DOHH2 (cell line): ENCODE data around the gene HMGCS2.

Source experiments
- H3F3A ChIP-seq: fragments of 200-600 bp; sonication (generic), shearing (Covaris generic); 2 replicates; pipeline ENCODE4 v1.6.0; 2016; ENCODE audit warnings: antibody characterized with exemption, mild to moderate bottlenecking; ENCODE audit not compliant: control insufficient read depth, insufficient read depth
- H3K27ac ChIP-seq: fragments of 200-600 bp; sonication (generic); 2 replicates; pipeline ENCODE4 v1.5.1; 2014; ENCODE audit warnings: low read depth, mild to moderate bottlenecking, low read length, moderate library complexity
- H3K27me3 ChIP-seq: fragments of 200-600 bp; sonication (generic); 2 replicates; pipeline ENCODE4 v1.6.1; 2014; ENCODE audit warnings: mild to moderate bottlenecking, low read length, mixed read lengths; ENCODE audit not compliant: control insufficient read depth
- H3K36me3 ChIP-seq: fragments of 200-600 bp; sonication (generic); 2 replicates; pipeline ENCODE4 v1.6.1; 2014; ENCODE audit warnings: mild to moderate bottlenecking, low read length, moderate library complexity, mixed read lengths; ENCODE audit not compliant: control insufficient read depth
- H3K4me1 ChIP-seq: fragments of 200-600 bp; sonication (generic); 2 replicates; pipeline ENCODE4 v1.6.1; 2014; ENCODE audit warnings: mild to moderate bottlenecking, low read length, mixed read lengths; ENCODE audit not compliant: control insufficient read depth
- H3K4me2 ChIP-seq: fragments of 200-600 bp; sonication (generic); 2 replicates; pipeline ENCODE4 v1.6.0; 2014; ENCODE audit warnings: mild to moderate bottlenecking, low read length, moderate library complexity
- H3K4me3 ChIP-seq: fragments of 200-600 bp; sonication (generic); 2 replicates; pipeline ENCODE4 v1.5.1; 2014; ENCODE audit warnings: mild to moderate bottlenecking, low read length, mixed read lengths
- H3K79me2 ChIP-seq: fragments of 200-600 bp; sonication (generic); 2 replicates; pipeline ENCODE4 v1.6.1; 2014; ENCODE audit warnings: mild to moderate bottlenecking, low read length, mixed read lengths; ENCODE audit not compliant: control insufficient read depth
- H3K9me2 ChIP-seq: fragments of 200-600 bp; sonication (generic); replicated peaks from 2 replicates; pipeline ENCODE4 v1.6.1; 2014; ENCODE audit warnings: mild to moderate bottlenecking, low read length, mixed read lengths; ENCODE audit not compliant: control insufficient read depth
- H3K9me3 ChIP-seq: fragments of 200-600 bp; sonication (generic); 2 replicates; pipeline ENCODE4 v1.6.1; 2014; ENCODE audit warnings: antibody characterized with exemption, low read length, mixed read lengths; ENCODE audit not compliant: control insufficient read depth, insufficient read depth
- H4K20me1 ChIP-seq: fragments of 200-600 bp; sonication (generic); 2 replicates; pipeline ENCODE4 v1.6.0; 2014; ENCODE audit warnings: low read depth, mild to moderate bottlenecking, antibody characterized with exemption, low read length, moderate library complexity; ENCODE audit not compliant: control insufficient read depth, insufficient read depth
- CTCF ChIP-seq: fragments of 200-600 bp; sonication (generic); IDR thresholded peaks from one replicate; pipeline ENCODE4 v1.5.1; 2014; ENCODE audit warnings: antibody characterized with exemption, mild to moderate bottlenecking, low read depth, low read length; ENCODE audit not compliant: poor library complexity, severe bottlenecking
- EZH2phosphoT487 ChIP-seq: fragments of 200-600 bp; sonication (generic); IDR thresholded peaks from 2 replicates; pipeline ENCODE4 v1.6.1; 2017; ENCODE audit warnings: borderline replicate concordance, mild to moderate bottlenecking, antibody characterized with exemption, low read length, moderate library complexity, mixed read lengths

HMGCS2 gene

GRCh38 chr1:119811387-119811786 lies 42.7 kb upstream of the HMGCS2 start, which contains the start of gene REG4:
Gene REG4, minus strand, starts transcription at chr1:119811460. Its CDS starts 2,691 bp downstream, at chr1:119808769.
- no peak within 1 kb of the TSS for H3K4me2 ChIP-seq
- H4K20me1 ChIP-seq: no peaks in the 10 kb centered on the region
- H3K4me3 ChIP-seq: no peak within 1 kb of the TSS
- H3F3A ChIP-seq: no peaks in the 10 kb centered on the region
- TF ChIP-seq CTCF (no peak), EZH2phosphoT487 (no peak)
- H3K4me1 ChIP-seq: no peaks in the 10 kb centered on the region
- H3K9me2 ChIP-seq: no peaks in the 10 kb centered on the region
- H3K36me3 ChIP-seq: no peaks in the 10 kb centered on the region
- peaks cover 7% of the 10 kb centered on the region; the same call in 1 of the 2 replicates for H3K27me3 ChIP-seq
- H3K9me3 ChIP-seq: no peaks in the 10 kb centered on the region
- no peaks in the 10 kb centered on the region for H3K79me2 ChIP-seq
- H3K27ac ChIP-seq: no peak within 1 kb of the TSS

DNA sequence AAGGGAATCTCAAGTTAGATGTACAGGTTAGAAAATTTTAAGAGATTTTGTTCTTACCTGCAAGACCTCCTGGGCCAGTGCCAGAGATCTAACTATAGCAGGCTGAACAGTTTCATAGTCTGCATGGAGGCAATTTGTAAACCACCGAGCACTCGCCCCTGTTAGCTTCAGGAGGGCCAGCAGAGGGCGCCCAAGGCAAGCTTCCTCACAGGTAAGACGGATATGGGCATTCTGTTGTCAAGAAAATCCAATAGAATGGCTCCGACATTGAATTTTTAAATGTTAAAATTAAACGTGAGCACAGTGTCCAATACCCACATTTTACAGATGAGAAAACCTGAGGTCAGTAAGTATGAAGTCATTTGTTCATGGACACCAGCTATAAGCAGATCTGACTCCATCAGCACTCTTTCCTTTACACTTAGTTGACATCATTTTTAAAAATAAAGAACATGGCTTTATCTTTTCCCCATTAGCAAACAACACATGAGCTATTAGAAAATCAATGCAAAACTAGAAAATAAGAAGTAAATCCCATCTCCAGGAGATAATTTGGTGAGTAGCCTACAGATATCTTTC lies 40.4 kb upstream of the HMGCS2 start:
- Histone ChIP-seq H3F3A (no peaks in the 10 kb centered on the region), H3K27me3 (peaks cover 3% of the 10 kb centered on the region; the same call in 1 of the 2 replicates), H3K36me3 (no peaks in the 10 kb centered on the region), H3K4me1 (no peaks in the 10 kb centered on the region), H3K4me2 (no peak overlapping the region), H4K20me1 (no peaks in the 10 kb centered on the region), H3K27ac (no peak overlapping the region), H3K79me2 (no peaks in the 10 kb centered on the region), H3K4me3 (no peak overlapping the region), H3K9me3 (no peaks in the 10 kb centered on the region), H3K9me2 (no peaks in the 10 kb centered on the region)
- TF ChIP-seq EZH2phosphoT487 (no peak), CTCF (peak; percentile 93)

DNA sequence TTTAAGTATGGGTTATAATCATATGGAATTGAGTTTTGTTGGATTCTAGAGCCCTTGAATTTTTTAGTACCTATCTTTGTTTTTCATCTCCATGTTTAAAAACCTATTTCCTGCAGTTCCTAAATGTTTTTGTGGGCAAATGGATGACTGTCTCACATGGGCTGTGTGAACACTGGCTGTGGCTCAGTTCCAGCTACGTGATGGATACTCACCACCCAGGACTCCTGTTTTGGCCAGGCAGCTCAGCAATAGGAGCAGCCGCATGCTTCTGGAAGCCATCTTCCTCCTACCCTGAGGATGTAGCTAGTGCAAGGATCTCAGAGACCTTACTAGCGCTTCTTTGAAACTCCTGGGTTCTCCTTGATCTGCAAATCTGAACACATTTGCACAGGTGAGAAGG lies 39.8 kb upstream of the HMGCS2 start:
- Histone ChIP-seq H3K9me2 (no peaks in the 10 kb centered on the region), H3K36me3 (no peaks in the 10 kb centered on the region), H3K4me1 (no peaks in the 10 kb centered on the region), H3F3A (no peaks in the 10 kb centered on the region), H4K20me1 (no peaks in the 10 kb centered on the region), H3K27me3 (peaks cover 3% of the 10 kb centered on the region; the same call in 1 of the 2 replicates), H3K27ac (no peak overlapping the region), H3K4me3 (no peak overlapping the region), H3K4me2 (no peak overlapping the region), H3K9me3 (no peaks in the 10 kb centered on the region), H3K79me2 (no peaks in the 10 kb centered on the region)
- TF ChIP-seq CTCF (no peak), EZH2phosphoT487 (no peak)
